Measurements from ENCODE around the gene RCSD1. TPM values are rescaled to one million over a fixed set of nuclear protein-coding genes. Genes with fewer than 3 reads are reported as not detected.

RCSD1 gene
- total and polyA plus RNA-seq, 2 of the 13 experiments (the other 11 are each of a cell fraction or from before 2014, with no cell fraction given), result not detected

DNA sequence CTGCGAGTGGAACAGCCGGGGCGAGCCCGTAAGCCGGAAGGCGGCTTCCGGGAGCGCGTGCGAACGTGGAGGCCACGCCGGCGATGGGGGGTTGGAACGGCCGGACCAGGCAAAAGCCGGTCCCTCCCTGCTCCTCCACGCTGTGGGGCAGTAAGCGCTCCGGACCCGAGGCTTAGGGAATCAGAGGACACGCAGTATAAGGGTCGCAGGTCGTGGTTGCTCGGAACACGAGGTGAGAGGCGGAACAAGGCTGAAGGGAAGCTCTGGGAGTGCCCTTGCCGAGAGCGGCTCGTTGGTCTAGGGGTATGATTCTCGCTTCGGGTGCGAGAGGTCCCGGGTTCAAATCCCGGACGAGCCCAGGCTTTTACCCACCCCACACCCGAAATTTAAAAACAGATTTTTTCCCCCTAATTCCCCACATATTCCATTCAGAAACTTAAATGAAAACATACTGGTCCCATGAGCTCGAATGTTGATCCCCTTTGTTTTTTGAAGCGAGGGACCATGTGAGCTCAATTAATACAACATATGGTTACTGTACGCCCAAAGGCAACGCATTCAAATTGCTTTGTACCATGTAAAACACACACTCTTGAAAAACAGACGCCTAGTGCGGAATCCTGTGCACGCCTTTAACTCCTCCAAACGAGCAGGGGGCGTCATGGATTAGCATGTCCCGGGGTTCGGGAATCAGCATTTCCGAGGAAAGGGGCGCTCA lies 84.6 kb downstream of the RCSD1 start (continued):
- TF ChIP-seq, protein P1, sequence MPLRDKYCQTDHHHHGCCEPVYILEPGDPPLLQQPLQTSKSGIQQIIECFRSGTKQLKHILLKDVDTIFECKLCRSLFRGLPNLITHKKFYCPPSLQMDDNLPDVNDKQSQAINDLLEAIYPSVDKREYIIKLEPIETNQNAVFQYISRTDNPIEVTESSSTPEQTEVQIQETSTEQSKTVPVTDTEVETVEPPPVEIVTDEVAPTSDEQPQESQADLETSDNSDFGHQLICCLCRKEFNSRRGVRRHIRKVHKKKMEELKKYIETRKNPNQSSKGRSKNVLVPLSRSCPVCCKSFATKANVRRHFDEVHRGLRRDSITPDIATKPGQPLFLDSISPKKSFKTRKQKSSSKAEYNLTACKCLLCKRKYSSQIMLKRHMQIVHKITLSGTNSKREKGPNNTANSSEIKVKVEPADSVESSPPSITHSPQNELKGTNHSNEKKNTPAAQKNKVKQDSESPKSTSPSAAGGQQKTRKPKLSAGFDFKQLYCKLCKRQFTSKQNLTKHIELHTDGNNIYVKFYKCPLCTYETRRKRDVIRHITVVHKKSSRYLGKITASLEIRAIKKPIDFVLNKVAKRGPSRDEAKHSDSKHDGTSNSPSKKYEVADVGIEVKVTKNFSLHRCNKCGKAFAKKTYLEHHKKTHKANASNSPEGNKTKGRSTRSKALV (CRISPR knock-in tag; IDR thresholded peaks at IDR 0.05), result no peak
- peak; percentile 59; the same call in 1 of the 2 replicates for TF ChIP-seq SALL2 (CRISPR knock-in tag; IDR thresholded peaks at IDR 0.05)
- TF ChIP-seq, protein P2, sequence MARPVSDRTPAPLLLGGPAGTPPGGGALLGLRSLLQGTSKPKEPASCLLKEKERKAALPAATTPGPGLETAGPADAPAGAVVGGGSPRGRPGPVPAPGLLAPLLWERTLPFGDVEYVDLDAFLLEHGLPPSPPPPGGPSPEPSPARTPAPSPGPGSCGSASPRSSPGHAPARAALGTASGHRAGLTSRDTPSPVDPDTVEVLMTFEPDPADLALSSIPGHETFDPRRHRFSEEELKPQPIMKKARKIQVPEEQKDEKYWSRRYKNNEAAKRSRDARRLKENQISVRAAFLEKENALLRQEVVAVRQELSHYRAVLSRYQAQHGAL (CRISPR knock-in tag; IDR thresholded peaks at IDR 0.05; ENCODE audit: not compliant biosample characterization), result peak; percentile 26
- peak; percentile 15 for TF ChIP-seq ZFP36 (IDR thresholded peaks at IDR 0.05; ENCODE audit: borderline replicate concordance, low read depth, low read length, partially characterized antibody)
- no peak; the same call in 1 of the 2 replicates for TF ChIP-seq AHR (CRISPR knock-in tag; IDR thresholded peaks at IDR 0.05)
- TF ChIP-seq ZNF589 (CRISPR knock-in tag; conservative IDR thresholded peaks at IDR 0.05), result peak; percentile 96
- no peak; the same call in 1 of the 2 replicates for TF ChIP-seq KDM5B (CRISPR knock-in tag; IDR thresholded peaks at IDR 0.05; ENCODE audit: borderline replicate concordance)
- TF ChIP-seq, protein P3, sequence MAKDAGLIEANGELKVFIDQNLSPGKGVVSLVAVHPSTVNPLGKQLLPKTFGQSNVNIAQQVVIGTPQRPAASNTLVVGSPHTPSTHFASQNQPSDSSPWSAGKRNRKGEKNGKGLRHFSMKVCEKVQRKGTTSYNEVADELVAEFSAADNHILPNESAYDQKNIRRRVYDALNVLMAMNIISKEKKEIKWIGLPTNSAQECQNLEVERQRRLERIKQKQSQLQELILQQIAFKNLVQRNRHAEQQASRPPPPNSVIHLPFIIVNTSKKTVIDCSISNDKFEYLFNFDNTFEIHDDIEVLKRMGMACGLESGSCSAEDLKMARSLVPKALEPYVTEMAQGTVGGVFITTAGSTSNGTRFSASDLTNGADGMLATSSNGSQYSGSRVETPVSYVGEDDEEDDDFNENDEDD (CRISPR knock-in tag; IDR thresholded peaks at IDR 0.05; ENCODE audit: borderline replicate concordance), result peak; percentile 80; the same call in 1 of the 2 replicates
- TF ChIP-seq ZNF550 (CRISPR knock-in tag; IDR thresholded peaks at IDR 0.05; ENCODE audit: borderline replicate concordance), result no peak
- no peak for TF ChIP-seq MAFG (CRISPR knock-in tag; IDR thresholded peaks at IDR 0.05)
- TF ChIP-seq, protein P4, sequence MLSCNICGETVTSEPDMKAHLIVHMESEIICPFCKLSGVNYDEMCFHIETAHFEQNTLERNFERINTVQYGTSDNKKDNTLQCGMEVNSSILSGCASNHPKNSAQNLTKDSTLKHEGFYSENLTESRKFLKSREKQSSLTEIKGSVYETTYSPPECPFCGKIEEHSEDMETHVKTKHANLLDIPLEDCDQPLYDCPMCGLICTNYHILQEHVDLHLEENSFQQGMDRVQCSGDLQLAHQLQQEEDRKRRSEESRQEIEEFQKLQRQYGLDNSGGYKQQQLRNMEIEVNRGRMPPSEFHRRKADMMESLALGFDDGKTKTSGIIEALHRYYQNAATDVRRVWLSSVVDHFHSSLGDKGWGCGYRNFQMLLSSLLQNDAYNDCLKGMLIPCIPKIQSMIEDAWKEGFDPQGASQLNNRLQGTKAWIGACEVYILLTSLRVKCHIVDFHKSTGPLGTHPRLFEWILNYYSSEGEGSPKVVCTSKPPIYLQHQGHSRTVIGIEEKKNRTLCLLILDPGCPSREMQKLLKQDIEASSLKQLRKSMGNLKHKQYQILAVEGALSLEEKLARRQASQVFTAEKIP (CRISPR knock-in tag; IDR thresholded peaks at IDR 0.05; ENCODE audit: borderline replicate concordance), result no peak
- TF ChIP-seq, protein P5, sequence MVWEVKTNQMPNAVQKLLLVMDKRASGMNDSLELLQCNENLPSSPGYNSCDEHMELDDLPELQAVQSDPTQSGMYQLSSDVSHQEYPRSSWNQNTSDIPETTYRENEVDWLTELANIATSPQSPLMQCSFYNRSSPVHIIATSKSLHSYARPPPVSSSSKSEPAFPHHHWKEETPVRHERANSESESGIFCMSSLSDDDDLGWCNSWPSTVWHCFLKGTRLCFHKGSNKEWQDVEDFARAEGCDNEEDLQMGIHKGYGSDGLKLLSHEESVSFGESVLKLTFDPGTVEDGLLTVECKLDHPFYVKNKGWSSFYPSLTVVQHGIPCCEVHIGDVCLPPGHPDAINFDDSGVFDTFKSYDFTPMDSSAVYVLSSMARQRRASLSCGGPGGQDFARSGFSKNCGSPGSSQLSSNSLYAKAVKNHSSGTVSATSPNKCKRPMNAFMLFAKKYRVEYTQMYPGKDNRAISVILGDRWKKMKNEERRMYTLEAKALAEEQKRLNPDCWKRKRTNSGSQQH (CRISPR knock-in tag; IDR thresholded peaks at IDR 0.05; ENCODE audit: low read depth), result no peak
- TF ChIP-seq ZNF333 (CRISPR knock-in tag; IDR thresholded peaks at IDR 0.05; ENCODE audit: borderline replicate concordance), result no peak; the same call in 1 of the 2 replicates
- TF ChIP-seq ZNF607 (CRISPR knock-in tag; IDR thresholded peaks at IDR 0.05; ENCODE audit: borderline replicate concordance), result peak; percentile 65; the same call in 1 of the 2 replicates
- peak; percentile 33 for TF ChIP-seq TBL1XR1 (IDR thresholded peaks at IDR 0.05; ENCODE audit: borderline replicate concordance, low read length, partially characterized antibody)
- TF ChIP-seq ZNF232 (CRISPR knock-in tag; IDR thresholded peaks at IDR 0.05; ENCODE audit: borderline replicate concordance), result peak; percentile 69
- no peak for TF ChIP-seq ZNF326 (CRISPR knock-in tag; IDR thresholded peaks at IDR 0.05; ENCODE audit: borderline replicate concordance)
- no peak for TF ChIP-seq KDM5A (IDR thresholded peaks at IDR 0.05; ENCODE audit: borderline replicate concordance, low read length)
- no peak for TF ChIP-seq ZBTB21 (CRISPR knock-in tag; IDR thresholded peaks at IDR 0.05)
- no peak for TF ChIP-seq SMC3 (IDR thresholded peaks at IDR 0.05; ENCODE audit: low read length)
- TF ChIP-seq AGO2 (optimal IDR thresholded peaks at IDR 0.05; ENCODE audit: low read depth, low read length), result no peak
